ENCODE results near the gene ZNF618.
"Not testable (repeated sequence)": the region's sequence is repeated elsewhere in the genome, so short reads cannot be mapped to it uniquely, and the experiment has no call there.

Gene ZNF618

GRCh38 chr9:114027159-114027862 is 151.2 kb downstream of the ZNF618 start:
- no peak for DNase-seq

- DNase-seq: no peak
These were observed 151.9 kb downstream of the ZNF618 start for GRCh38 chr9:114027863-114028465.

GRCh38 chr9:114028646-114029045 is 152.5 kb downstream of the ZNF618 start:
- no peak for DNase-seq

GRCh38 chr9:114029311-114030170 is 153.4 kb downstream of the ZNF618 start:
- DNase-seq: no peak

- no peak for DNase-seq
These were observed 154.3 kb downstream of the ZNF618 start for GRCh38 chr9:114030364-114030763.

GRCh38 chr9:114031037-114031630 is 155.0 kb downstream of the ZNF618 start:
- DNase-seq: no peak

- no peak for DNase-seq
These were observed 156.1 kb downstream of the ZNF618 start for GRCh38 chr9:114031948-114032840.

- DNase-seq: no peak
These were observed 157.4 kb downstream of the ZNF618 start for GRCh38 chr9:114033397-114034103.

- DNase-seq: no peak
These were observed 158.1 kb downstream of the ZNF618 start for GRCh38 chr9:114034196-114034595.

- DNase-seq: no peak
These were observed 158.6 kb downstream of the ZNF618 start for GRCh38 chr9:114034661-114035062.

GRCh38 chr9:114035221-114035844 is 159.2 kb downstream of the ZNF618 start:
- no peak for DNase-seq

GRCh38 chr9:114035845-114036801 is 160.0 kb downstream of the ZNF618 start:
- no peak for DNase-seq

GRCh38 chr9:114037249-114037648 is 161.1 kb downstream of the ZNF618 start:
- no peak for DNase-seq

- no peak for DNase-seq
These were observed 162.0 kb downstream of the ZNF618 start for GRCh38 chr9:114037961-114038723.

- DNase-seq: no peak
These were observed 162.7 kb downstream of the ZNF618 start for GRCh38 chr9:114038724-114039313.

GRCh38 chr9:114039484-114039883 is 163.4 kb downstream of the ZNF618 start:
- no peak for DNase-seq

GRCh38 chr9:114043660-114044059 is 167.6 kb downstream of the ZNF618 start:
- not testable (repeated sequence) for DNase-seq

GRCh38 chr9:114046237-114046755 is 170.2 kb downstream of the ZNF618 start:
- DNase-seq: no peak
